GM21526 (cell line): Measurements from ENCODE around the gene NOTUM.

Experiments
- ATAC-seq: cut with Tn5 transposase; IDR thresholded peaks from one replicate; pipeline ENCODE4 v1.9.1; 2021; ENCODE audit warnings: moderate library complexity; ENCODE audit not compliant: unreplicated experiment, low FRiP score

NOTUM gene

DNA sequence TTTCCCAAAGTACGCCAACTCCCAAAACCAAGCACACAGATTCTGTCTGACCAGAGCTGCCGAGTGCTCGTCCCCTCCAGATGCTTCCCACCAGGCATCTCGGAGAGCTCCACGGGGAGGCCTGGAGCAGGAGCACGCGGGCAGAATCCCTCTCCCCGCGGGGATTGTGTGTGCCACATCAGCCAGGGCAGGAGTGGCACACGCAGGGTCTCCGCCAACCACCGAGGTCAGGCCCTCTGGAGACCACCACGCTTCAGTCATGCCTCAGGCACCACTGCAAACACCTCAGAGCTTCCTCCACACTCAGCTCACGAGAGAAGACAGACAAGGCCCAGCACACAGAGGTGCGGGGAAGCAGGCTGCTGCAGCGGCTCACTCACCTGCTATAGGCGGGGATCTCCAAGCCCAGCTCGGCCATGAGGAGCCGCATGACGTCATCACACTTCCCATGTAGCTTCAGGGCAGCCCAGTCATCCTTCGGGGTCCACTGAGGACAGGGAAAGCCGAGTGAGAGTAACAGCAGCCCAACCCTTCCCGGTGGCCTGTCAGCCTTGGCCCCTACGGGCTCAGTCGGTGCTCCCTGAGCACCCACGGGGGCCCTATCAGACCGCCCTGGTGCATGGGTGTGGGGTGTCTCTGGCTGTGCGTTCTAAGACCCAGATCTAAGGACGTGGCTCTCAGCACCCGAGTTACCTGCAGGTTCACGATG is 47.4 kb downstream of the NOTUM start:
- ATAC-seq = no peak

DNA sequence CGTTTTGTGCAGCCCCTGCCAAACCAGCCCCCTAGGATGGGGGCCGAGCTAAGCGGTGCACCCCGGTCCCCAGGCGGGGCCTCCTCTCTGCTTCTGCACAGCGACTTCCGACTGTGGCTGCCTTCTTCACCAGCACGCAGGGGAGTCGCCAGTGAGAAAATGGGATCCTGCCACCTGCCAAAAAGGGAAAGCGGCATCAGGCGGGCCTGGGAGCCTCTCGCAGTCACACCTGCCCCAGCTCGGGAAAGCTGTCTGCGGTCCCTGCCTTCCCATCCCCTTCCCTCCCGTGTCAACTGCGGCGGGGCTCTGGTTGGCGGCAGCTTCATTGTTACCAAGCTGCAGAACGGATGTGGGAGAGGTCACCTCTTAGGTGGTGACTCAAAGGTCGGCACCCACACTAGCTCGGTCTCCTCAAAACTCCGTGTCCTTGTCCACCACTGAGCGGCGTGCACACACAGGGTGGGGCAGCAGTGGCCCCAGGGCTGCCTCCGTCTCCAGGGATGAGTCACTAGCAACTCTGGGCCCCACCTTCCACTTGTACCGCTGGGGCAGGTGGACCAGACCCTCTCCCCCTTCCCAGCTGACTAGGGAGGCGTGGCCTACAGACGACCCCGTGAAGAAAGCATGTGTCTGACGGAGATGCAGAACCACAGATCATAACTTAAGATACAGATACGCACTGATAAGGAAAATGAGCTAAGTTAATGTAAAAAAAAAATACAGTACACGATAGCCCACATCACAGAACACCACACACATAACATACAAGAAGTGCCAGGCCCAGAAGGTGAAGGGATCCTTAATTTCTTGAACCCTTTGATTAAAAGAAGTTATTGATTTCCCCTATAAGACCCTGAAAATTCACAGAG is 48.3 kb downstream of the NOTUM start:
- no peak for ATAC-seq

DNA sequence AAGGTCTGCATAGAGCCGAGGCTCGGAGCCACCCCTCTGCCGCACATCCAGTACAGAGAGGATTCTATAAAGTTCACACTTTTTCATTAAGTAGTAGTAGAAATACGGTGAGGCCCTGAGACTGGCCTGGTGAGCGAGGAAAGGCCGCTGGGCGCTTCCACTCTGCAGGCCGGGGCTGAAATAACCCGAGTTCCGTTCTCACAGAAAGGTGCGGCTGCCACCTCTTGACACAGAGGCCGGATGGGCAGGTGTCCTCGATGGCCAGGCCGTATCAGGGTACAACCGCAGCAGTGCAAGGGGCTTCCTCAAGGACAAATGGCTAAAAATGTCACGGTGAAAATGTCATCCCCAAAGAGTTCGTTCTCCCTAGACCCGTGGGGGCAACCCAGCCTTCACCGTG is 49.0 kb downstream of the NOTUM start:
- no peak for ATAC-seq

DNA sequence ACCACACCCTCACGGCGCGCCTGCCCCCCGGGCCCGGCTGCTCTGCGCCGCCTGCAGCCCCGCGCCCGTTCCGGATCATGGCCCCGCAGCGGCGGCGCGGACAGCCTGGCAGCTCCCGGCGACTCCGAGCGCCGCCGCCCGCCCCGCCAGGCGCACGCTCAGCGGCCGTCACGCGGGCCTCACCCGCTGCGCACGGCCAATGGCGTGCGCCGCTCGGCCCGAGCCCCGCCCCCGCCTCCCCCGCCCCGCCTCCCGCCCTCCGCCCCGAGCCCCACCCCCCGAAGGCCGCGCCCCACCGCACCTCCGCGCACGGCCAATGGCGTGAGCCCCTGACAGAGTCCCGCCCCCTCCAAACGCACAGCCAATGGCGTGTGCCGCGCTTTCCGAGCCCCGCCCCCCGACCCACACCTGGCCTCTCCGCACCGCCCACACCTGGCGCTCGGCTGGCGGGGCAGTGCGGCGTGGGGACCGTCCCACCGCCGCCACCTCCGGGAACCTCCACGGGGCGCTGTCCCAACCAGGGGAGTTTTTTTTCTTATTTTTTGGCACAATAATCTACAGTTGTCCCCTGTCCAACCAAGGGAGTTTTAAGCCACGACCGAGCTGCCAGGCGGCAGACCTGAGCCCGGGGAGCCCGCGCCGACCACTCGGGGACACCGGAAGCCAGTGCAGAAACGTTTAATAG is 49.6 kb downstream of the NOTUM start, which contains the start of gene PCYT2:
PCYT2 (minus strand) TSS at position 123 of the 685 bp plus-strand sequence; CDS start at position 79, 44 bp downstream.
- ATAC-seq = peak; percentile 52

DNA sequence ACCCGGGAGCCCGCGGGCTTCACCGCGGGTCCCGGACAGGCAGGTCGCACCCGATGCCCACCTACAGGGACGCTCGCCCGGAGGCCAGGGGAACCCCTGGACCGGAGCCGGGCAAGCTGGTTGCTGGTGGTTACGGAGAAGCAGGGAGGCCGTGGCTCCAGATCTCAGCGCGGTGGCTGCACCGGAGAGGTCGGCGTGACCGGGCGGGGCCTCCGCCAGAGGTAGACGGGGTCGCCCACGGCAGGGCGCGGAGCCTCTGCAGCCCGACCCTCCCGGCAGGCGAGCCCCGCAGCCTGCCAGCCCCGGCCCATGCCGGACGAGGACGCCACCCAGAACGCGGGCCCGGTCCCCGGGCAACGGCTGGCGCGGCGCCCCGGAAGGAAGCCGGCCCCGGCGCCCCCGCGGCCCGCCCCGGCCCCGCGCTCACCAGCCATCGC is 50.1 kb downstream of the NOTUM start:
- peak; percentile 18 for ATAC-seq

DNA sequence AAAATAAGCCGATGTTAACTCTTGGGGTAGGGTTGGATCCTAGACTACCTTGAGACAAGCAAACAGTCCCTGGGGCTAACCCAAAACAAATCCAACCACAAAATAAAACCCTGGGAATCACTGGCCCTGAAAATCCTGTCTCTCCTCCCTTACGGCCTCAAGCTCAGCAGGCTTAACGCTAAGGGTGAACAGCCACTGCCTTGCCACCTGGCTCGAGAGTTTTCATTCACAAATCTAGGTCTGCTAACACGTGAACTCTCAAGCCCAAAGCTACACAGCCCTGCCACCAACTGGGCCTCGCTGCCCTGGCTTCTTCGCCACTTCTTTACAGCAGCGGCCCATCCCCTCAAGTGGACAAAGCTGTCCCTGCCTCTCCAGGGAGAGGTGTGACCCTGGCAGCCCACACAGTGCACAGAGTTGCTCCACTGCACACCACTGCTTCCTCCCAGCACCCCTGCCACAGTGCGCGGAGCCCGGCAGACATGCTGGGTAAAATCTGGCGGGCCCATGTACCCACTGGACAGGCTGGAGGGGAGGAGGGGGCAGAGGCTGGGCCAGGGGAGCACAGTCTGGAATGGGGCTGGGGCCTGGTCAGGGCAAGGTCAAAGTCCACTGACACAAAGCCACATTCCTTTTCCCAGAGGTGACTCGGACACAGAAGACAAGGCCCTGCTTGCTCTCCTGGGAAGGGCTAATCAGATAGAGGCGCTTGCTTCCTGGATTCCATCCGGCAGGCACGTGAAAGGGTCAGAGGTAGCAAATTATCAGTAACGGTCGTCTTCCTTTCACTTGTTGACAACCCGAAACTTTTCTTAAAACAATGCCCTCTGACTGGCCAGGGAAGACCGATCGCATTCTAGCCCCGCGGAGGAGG is 50.8 kb downstream of the NOTUM start:
- ATAC-seq = no peak

DNA sequence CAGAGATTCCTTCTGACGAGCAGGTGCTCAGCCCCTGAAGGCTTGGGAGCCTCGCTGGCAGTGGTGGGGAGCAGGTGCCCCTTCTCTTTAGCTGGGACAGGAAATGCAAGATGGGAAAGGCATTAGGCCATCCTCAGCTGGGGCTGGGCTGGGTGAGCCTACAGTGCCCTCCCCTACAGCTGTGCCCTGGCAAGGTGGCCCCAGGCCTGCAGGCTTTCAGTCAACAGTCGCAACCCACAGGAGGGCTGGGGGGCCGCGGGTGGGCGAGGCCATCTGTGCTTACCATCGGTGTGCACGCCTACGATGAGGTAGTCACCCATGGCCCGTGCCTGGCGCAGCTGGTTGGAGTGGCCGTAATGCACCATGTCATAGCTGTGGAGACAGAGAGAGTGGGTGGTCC is 51.8 kb downstream of the NOTUM start:
- ATAC-seq = no peak

DNA sequence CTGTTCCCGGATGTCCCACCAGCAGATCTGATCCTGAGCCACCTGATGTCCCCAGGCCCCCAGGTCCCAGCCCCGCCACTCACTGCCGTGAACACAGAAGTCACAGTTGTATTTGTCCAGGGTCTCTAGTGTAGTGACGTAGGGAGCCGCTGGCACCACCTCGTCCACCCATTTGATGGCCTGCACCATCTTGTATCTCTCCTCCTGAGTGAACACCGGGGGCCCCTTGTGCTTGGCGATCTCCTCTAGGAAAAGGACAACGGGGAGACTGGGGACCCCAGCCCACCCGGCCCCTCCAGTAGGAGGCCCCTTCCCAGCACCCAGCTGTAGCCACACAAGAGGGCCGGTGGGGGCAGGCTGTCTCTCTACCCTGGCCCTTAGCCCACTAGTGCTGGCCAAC is 52.2 kb downstream of the NOTUM start:
- ATAC-seq = no peak

DNA sequence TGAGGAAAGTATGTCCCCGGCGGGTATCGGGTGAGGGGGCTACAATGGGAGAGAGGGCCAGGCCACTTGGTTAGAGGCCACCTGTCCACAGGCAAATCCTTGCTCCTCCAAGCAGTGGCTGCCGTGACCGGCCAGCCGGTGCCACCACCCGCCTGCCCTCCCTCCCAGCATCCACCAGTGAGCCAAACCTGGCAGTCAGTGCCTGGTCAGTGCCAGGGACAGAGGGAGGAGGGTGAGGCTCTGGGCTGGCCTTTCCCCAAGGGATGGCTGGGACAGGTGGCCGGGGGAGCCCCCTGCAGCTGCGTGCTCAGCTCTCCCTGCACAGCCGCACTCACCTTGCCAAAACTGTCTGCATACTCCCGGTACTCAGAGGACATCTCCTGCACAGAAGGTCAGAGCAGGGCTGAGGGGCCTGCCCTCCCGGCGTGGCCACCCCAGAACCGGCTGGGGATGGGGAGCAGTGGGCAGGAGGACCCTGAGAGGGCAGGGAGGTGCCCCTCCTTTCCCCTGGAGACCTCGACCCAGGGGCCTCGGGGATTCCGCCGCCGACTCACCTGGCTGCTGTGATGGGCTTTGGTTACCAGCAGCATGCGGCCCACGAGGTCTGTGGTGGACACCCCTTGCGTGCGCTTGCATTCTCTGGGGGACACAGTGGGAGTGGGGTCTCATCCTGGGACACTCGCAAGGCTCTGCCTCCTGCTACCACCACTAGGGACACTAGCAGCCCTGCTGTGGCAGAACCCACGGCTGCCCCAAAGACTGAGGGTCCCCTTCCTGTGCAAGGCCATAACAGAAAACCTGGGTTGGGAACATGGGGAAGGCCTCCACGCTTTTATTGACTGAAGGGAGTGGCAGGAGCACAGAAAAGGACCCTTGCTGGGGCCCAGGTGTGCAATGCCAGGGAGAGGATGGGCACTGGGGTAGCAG is 53.5 kb downstream of the NOTUM start:
- ATAC-seq = no peak

DNA sequence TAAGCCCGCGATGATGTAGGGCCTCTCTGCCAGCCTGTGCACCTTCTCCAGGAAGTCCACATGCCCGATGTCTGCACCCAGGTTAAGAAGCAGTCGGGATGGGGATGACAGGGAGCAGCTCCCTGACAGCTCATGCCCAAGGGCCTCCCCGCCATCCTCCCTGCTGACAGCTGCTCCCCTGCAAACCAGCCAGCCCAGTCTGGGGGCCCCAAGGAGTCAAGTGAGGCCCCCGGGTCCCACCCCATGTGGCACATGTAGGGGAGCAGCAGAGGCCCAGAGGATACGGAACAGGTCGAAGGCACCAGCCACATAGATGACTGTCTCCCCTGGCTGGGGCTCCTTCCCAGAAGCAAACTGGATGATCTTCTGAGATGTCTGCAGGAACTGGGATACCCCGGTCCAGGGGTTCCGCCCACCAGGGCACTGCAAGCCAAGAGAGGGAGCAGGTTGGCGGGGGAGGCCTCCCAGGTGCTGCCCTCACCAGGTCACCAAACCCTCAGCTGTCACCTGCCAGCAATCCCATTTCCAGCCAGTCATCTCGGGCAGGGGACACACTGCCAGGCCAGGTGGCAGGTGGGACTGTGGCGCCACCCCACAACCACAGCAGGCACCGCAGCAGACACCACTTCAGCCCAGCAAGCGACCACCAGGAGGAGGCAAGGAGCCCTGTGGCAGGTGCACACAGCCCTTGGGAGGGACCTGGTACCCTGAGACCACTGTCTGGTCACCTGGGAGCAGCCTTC is 54.3 kb downstream of the NOTUM start:
- ATAC-seq = no peak

DNA sequence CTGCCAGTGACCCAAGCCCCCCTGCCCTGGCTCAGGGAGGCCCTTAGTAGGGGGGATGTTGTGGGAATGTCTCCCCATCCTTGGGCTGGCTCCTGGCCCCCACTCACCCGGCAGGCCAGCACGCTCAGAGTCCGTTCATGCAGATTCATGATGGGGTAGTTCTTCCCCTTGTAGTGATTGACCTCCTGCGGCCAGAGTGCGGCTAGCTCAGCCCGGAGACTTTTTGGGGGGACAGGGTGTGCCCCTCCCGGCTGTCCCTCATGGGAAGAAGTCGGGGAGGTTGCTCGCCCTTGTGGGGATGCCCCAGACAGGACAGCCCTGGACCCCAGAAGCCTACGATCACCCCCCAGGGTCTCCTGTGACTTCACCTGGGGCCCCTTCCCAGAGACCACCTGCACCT is 55.0 kb downstream of the NOTUM start:
- ATAC-seq = no peak

DNA sequence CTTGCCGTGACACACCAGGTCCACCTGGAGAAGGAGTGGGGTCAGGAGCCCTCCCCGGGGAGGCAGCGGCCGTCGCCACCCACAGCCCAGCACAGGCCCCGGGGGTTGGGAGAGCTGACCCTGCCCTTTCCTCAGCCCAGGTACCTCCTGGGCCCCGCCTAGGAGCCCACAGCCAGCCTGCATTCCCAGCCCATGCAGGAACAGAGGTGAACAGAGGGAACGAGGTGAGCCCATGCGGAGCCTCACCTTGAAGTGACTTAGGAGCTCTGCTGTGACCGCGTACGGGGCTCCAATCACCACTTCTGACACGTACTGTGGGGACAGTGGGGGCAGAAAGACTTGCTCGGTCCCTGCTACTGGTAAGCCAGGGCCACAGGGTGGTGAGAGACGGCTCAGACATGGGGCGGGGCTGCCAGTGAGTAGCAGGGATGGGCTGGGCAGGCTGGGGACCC is 55.5 kb downstream of the NOTUM start:
- ATAC-seq = no peak

DNA sequence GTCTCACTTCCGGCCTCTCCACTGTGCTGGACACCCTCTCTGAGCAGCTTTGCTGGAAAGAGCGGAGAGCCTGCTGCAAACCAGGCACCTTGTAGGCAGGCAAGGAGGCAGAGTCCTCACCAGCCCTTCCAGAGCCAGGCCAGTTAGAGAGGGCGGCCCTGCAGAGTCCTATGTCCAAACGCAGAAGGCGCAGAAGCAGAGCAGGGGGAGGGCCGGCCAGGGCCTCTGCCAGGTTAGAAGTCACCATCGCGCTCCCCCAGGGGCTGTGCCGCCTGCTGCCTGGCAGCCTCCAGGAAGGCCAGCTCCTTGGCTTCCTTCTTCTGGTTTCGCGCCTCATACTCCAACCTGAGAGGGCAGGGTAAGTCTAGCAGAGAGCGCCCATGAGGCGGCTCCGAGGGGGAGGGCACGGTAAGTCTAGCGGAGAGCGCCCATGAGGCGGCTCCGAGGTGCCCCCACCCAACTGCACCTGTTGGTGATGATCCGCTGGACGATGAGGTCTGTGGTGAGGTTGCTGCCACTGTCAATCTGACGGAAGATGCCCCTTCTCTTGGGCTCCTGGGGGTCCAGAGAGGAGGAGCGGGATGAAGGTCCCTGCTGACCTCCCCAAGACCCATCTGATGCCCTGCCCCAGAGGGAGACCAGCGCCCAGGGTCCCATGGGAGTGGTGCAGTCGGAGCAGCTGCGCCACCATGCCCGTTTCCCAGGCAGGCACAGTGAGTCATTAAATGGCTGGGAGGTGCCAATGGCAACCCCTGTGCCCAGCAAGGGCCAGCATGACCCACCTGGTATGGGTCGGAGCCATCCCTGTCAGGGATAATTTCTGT is 56.2 kb downstream of the NOTUM start:
- no peak for ATAC-seq

DNA sequence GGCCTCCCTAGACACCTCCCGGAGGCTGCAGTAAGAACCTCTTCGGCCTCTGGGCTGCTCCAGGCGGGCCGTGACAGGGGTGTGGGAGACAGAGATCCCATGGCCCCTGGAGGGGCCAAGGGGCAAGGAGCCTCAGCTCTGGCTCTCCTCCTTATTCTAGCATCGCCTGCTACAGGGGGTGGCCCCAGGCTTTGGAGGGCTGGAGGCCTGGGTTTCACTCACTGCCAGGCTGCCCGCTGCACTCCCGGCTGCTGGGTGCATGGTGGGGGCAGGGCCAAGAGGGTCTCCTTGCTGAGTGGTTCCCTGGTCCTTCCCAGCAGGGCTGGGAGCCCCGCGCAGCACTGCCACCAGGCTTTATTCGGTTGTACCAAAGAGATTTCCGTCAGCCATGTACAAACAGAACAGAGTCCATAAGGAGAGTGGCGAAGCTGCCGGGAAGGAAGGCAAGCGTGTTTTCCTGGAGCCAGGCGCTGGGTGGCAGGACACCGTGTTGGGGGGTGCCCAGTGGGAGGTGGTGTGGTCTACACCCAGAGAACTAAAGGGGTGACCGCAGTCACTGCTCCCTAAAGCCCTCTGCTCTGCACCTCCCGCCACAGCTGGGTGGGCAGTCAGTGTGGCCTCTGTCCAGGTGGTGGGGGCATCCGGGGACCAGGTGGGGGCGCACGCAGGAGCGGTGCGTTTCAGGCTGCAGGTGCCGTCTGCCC is 56.9 kb downstream of the NOTUM start:
- ATAC-seq = no peak

DNA sequence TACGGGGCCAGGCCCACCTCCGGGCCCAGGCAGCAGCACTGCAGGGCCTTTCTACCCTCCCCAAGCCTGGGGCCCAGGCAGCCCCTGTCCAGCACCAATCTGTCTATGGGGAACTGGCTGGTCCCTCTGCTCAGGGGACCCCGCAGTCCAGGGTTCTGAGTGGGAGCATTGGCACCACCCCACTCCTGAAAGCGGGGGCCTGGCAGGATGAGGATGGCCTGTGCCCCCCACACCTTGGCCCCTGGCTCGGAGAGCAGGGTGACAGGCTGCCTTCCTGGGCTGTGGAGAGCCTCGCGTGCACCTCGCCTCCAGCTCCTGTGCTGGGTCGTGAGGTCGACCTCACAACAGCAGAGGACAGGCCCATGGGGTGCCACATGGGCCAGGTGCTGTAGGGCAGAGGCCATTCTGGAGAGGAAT is 57.6 kb downstream of the NOTUM start:
- no peak for ATAC-seq

DNA sequence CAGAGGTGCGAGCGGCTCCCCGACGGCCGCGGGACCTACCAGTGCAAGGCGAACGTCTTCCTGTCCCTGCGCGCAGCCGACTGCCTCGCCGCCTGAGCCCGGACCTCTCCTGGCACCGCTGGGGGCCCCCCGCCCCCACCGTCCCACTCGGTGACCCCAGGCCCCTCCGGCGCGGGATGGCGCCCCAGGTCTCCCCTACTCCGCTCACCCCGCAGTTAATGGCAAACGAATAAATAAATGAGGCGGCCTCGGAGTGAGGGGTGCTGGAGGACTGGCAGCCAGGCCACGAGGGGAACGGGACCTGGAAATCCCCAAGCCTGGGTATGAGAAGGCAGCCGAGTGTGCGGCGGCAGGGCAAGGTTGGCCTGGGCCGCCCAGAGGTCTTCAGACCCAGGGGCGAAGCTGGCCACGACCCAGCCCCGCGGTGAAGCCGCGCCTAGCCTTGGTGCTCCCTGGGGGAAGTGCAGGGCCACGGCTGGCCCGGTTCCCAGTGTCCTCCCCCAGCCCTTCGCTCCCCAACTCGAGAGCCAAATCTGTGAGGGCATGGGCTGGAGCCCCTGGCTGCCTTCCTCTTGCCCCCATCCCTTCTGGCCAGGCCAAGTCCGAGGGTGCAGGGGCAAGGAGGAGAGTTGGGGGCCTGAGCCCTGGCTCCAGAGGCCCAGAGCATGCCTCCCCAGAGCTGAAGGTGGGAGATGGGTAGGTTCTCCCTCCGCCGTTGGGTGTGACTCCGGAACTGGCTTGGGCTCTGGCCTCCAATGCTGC is 58.2 kb downstream of the NOTUM start:
- no peak for ATAC-seq
